GM13976 (cell line): ENCODE measurements around the gene RAMACL.
"Not testable (repeated sequence)": the region's sequence is repeated elsewhere in the genome, so short reads cannot be mapped to it uniquely, and the experiment has no call there.

Experiments
- DNase-seq: peaks from one replicate; pipeline ENCODE4 v3.0.0; 2012; ENCODE audit warnings: low spot score
- in situ Hi-C: fragments of 300-500 bp; cut with MboI; formaldehyde crosslinking; loops from one replicate; pipeline ENCODE4 v1.12.0; 2022; ENCODE audit warnings: low sequenced_read_pairs, mixed read lengths, inconsistent platforms; ENCODE audit not compliant: unreplicated experiment
- TF ChIP-seq, protein P1 (sequence below): IDR thresholded peaks from 2 replicates; pipeline ENCODE4 v1.5.1; 2012; ENCODE audit warnings: borderline replicate concordance, mild to moderate bottlenecking; ENCODE audit not compliant: insufficient read depth; ENCODE audit errors: extremely low read depth, missing control alignments, control extremely low read depth

Gene RAMACL

DNA sequence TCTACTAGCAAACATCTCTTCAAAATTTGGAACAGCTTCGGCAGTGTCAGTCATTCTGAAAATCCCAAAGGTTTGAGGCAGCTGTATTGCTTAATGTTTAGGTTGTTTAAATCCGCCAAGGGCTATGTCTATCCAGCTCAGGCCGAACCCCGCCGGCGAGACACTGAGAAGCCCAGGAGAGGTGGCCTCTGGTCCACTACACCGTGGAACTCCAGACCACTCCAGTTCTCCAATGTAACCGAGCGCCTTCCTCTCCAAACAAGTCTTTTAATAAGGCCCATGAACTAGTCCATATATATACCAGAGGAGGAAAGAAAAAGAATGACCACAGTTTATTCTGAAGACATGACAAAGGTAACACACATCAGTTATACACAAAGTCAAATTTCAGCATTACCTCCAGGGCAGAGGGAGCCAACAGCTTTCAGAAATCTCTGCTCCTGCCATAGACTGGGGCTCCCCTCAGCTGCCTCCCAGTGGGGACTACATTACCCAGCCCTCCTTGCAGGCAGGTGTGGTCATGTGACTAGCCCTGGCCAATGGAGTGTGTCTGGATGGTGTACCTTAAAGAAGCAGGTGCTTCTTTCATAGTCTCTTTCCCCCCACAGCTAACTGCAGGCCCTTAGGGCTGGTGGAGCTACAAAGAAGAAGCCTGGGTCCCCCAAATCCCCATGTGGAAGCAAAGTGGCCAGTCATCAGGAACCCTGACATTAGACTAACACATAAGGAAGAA lies at the start of gene RAMACL:
Gene RAMACL, minus strand, starts transcription at position 255 of the 733 bp plus-strand sequence. Its CDS starts 201 bp downstream, at position 54.
- TF ChIP-seq, protein P1, sequence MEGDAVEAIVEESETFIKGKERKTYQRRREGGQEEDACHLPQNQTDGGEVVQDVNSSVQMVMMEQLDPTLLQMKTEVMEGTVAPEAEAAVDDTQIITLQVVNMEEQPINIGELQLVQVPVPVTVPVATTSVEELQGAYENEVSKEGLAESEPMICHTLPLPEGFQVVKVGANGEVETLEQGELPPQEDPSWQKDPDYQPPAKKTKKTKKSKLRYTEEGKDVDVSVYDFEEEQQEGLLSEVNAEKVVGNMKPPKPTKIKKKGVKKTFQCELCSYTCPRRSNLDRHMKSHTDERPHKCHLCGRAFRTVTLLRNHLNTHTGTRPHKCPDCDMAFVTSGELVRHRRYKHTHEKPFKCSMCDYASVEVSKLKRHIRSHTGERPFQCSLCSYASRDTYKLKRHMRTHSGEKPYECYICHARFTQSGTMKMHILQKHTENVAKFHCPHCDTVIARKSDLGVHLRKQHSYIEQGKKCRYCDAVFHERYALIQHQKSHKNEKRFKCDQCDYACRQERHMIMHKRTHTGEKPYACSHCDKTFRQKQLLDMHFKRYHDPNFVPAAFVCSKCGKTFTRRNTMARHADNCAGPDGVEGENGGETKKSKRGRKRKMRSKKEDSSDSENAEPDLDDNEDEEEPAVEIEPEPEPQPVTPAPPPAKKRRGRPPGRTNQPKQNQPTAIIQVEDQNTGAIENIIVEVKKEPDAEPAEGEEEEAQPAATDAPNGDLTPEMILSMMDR = no peak
- DNase-seq = peak; percentile 83

DNA sequence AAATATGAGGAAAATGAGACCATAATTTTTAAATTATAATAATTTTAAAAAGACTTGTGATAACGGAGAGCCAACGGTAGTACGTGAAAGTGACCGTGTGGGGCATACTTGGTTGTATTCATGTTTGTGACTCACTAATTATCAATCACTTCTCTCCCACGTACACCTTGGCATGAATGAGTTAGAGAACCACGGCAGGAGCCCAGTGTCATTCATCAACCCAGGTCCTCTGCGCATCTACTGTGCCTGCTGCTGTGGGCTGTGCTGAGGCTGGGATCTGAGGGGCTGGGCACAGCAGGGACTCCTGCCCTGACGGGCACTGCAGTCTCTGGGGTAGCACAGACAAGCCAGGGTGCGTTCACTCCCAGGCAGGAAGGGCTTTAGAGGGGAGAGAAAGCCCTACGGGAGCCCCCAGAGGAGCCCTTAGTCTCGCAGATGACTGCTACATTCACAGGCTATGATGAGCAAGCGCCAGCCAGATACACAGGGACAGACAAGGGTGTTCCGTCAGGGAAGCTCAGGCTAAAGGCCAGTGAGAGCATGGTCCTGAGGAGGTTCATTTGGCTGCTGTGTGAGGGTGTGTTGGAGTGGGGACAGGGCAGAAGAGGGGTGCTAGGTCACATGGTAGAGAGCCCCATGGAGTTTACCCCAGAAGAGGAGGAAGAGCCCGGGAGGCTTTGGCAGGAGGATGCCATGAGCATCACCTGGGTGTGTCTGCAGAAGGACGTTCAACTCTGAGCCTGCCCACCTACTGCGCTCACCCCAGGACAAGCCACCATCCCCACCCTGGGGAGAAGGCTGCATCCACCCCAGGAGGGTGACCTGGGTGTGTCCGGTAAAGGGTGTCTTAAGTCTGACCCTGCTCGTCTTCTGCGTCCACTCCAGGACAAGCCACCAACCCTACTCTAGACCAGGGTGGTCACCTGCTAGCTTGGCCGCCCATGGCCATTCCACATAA lies 48.8 kb upstream of the RAMACL start:
- TF ChIP-seq, protein P1 = no peak
- DNase-seq = no peak

More for the DNA sequence above, at the start of gene RAMACL:
- in situ Hi-C loops = no loop called here

DNA sequence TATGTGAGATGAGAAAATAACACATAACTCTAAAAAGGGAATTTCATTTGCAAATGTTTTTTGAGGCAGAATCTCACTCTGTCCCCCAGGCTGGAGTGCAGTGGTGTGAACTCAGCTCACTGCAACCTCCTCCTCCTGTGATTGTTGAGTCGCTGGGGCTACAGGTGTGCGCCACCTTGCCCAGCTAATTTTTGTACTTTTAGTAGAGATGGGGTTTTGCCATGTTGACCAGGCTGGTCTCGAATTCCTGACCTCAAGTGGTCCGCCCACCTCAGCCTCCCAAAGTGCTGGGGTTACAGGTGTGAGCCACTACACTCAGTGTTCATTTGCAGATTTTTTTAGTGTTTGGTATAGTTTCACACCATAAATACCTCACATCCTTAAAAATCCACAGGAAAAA lies 48.1 kb upstream of the RAMACL start:
- in situ Hi-C loops, DNase-seq: not testable (repeated sequence)

More for the DNA sequence above, 48.8 kb upstream of the RAMACL start:
- in situ Hi-C loops = no loop called here

DNA sequence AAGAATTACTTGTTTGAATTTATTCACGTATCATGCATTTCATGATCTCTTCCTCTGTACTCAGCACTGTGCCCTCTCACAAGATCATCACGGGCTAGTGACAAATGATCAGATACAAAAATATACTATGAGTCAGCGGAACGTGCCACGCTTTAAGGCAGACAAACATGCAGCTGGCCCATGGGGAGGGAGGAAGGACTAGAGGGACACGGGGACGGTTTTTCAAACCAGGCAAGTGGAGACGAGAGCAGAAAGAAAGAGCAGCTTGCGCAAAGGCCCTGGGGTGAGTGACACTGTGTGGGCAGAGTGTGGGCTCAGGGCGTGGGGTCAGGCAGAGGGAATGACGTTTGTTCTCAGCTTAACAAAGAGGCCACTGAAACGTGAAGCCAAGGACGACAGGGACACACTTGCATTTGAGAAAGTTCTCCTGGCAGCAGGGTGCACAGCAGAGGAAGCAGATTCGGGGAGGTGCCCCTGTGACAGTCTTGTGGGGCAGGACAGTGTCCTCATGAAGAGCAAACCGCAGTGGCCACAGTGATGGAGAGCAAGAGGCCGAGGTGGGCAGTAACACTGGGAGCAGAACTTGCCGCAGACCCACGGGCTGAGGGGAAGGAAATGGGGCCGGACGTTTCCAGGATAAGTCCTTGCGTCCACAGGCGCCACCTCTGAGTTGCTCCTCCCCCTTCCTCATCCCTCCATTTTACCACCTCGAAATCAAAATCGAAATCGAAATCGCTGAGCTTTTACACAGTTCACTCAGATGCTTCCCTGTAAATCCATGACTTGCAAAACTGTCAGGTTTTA lies 47.5 kb upstream of the RAMACL start:
- TF ChIP-seq, protein P1 = no peak
- DNase-seq = no peak
- in situ Hi-C loops = no loop called here

DNA sequence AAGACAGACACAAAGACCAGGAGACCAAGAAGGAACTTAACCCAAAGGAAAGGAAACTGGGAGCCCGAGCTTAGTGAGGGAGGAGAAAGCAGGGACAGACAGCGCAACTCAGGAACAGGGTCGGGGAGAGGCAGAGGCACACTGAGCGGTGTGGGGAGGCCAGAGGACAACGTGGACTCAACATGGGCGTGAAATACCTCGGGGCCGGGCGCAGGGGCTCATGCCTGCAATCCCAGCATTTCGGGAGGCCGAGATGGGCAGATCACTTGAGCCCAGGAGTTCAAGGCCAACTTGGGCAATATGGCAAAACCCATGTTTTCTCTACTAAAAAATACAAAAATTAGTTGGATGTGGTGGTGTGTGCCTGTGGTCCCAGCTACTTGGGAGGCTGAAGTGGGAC lies 46.3 kb upstream of the RAMACL start:
- DNase-seq = no peak
- in situ Hi-C loops = no loop called here

DNA sequence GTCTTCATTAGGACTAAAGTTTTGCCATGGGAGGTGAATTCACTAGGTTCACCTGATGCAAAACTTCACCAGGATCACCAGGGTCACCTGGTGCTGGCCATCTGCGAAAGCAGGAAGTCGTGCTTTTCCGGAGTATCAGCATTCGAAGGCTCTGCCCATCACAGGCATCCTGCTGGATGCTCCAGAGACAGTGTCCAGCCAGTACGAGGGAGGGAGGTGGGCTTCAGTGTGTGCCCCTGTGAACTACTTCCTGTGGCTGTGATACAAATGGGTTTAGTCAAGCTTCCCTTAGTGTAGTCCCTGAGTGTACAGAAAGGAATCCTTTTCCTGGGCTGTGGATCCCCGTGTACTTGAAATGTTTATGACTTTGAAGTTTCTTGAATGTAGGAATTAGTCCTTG lies 44.0 kb upstream of the RAMACL start:
- TF ChIP-seq, protein P1 = no peak
- no peak for DNase-seq
- in situ Hi-C loops = no loop called here

More for the DNA sequence above, 46.3 kb upstream of the RAMACL start:
- TF ChIP-seq, protein P1 = no peak
